Endothelial cell of umbilical vein (primary cell): Measurements from ENCODE around the gene COX7A1. TPM values are rescaled to one million over a fixed set of nuclear protein-coding genes. Genes with fewer than 3 reads are reported as not detected.

Source experiments
- BruUV-seq: library from RNA; stranded (reverse); fragments of 400-500 nt; replicated peaks from 2 replicates; lab custom pipeline; 2021; lab: Mats Ljungman, UMichigan
- CTCF ChIA-PET: fragments of 300-600, 350-600 bp; sonication (Branson Sonifier 250); formaldehyde crosslinking; loops from one replicate; lab custom pipeline; 2021; ENCODE audit warnings: antibody characterized with exemption, inconsistent platforms; lab: Charles Lee
- POLR2A ChIA-PET: fragments of 300-600, 350-600 bp; sonication (Branson Sonifier 250); formaldehyde crosslinking; loops from one replicate; lab custom pipeline; 2021; ENCODE audit warnings: antibody characterized with exemption, inconsistent platforms; lab: Charles Lee
- DNase-seq: peaks from one replicate; pipeline ENCODE4 v3.0.0-alpha.2; 2011; ENCODE audit warnings: low read depth, low spot score
- FAIRE-seq: peaks from 2 replicates; lab custom pipeline; 2011; peaks lifted over from hg19 to GRCh38; lab: Jason Lieb, UNC
- H2AFZ ChIP-seq: 2 replicates; pipeline ENCODE4 v1.6.0; 2012; ENCODE audit warnings: low read depth, low read length, control low read depth, inconsistent platforms
- H3K27ac ChIP-seq: 2 replicates; pipeline ENCODE4 v1.5.1; 2011; ENCODE audit warnings: low read depth, mild to moderate bottlenecking, control low read depth, low read length, moderate library complexity; ENCODE audit not compliant: insufficient read depth
- H3K27me3 ChIP-seq, 2 experiments: 2 replicates each; pipeline versions ENCODE4 v1.6.0 to v1.6.1; 2011; ENCODE audit warnings: low read length in 2 of 2, mixed read lengths in 1 of 2; ENCODE audit not compliant: control insufficient read depth in 2 of 2, insufficient read depth in 2 of 2
- H3K36me3 ChIP-seq, 2 experiments: 2 replicates in 1 of 2; 3 replicates in 1 of 2; pipeline ENCODE4 v1.5.1; 2011; ENCODE audit warnings: low read length in 2 of 2, mild to moderate bottlenecking in 1 of 2, moderate library complexity in 1 of 2; ENCODE audit not compliant: control insufficient read depth in 2 of 2, insufficient read depth in 2 of 2; ENCODE audit errors: extremely low read depth in 1 of 2
- H3K4me1 ChIP-seq: 3 replicates; pipeline ENCODE4 v1.5.1; 2011; ENCODE audit warnings: mild to moderate bottlenecking, low read length; ENCODE audit not compliant: control insufficient read depth, insufficient read depth; ENCODE audit errors: extremely low read depth
- H3K4me2 ChIP-seq: 2 replicates; pipeline ENCODE4 v1.6.1; 2011; ENCODE audit warnings: low read length, control low read depth, mixed read lengths; ENCODE audit not compliant: insufficient read depth
- H3K4me3 ChIP-seq, 3 experiments: fragments of 200-600 bp in 1 of 3; sonication (generic), shearing (Covaris generic) in 1 of 3; replicated peaks in 1 of 3; 2 replicates each; pipeline ENCODE4 v1.5.1; 2011 to 2016; ENCODE audit warnings: control low read depth in 3 of 3, low read length in 3 of 3, mild to moderate bottlenecking in 2 of 3, inconsistent platforms in 1 of 3, low read depth in 1 of 3, moderate library complexity in 1 of 3; ENCODE audit not compliant: insufficient read depth in 1 of 3
- H3K79me2 ChIP-seq: 2 replicates; pipeline ENCODE4 v1.6.0; 2012; ENCODE audit warnings: low read length, inconsistent platforms; ENCODE audit not compliant: control insufficient read depth, insufficient read depth
- H3K9ac ChIP-seq: replicated peaks from 2 replicates; pipeline ENCODE3; 2011; ENCODE audit warnings: low read length, control low read depth; ENCODE audit not compliant: insufficient read depth; ENCODE audit errors: extremely low read depth
- H3K9me1 ChIP-seq: replicated peaks from 3 replicates; pipeline ENCODE4 v1.6.0; 2011; ENCODE audit warnings: mild to moderate bottlenecking, low read length; ENCODE audit not compliant: control insufficient read depth, insufficient read depth; ENCODE audit errors: extremely low read depth
- H3K9me3 ChIP-seq: replicated peaks from 2 replicates; pipeline ENCODE4 v1.5.1; 2012; ENCODE audit warnings: low read length, inconsistent platforms; ENCODE audit not compliant: control insufficient read depth, insufficient read depth
- H4K20me1 ChIP-seq: replicated peaks from 2 replicates; pipeline ENCODE3; 2011; ENCODE audit warnings: mild to moderate bottlenecking, low read length; ENCODE audit not compliant: control insufficient read depth, insufficient read depth; ENCODE audit errors: extremely low read depth
- EZH2 ChIP-seq: IDR thresholded peaks from 2 replicates; pipeline ENCODE4 v1.6.1; 2012; ENCODE audit warnings: borderline replicate concordance, low read depth, mild to moderate bottlenecking, moderate library complexity, low read length, inconsistent platforms; ENCODE audit not compliant: severe bottlenecking
- FOS ChIP-seq: IDR thresholded peaks from 2 replicates; pipeline ENCODE4 v1.6.1; 2011; ENCODE audit warnings: mild to moderate bottlenecking, low read length, moderate library complexity, borderline replicate concordance; ENCODE audit not compliant: insufficient read depth
- GATA2 ChIP-seq: IDR thresholded peaks from 2 replicates; pipeline ENCODE4 v1.7.0; 2011; ENCODE audit warnings: low read depth, mild to moderate bottlenecking, moderate library complexity, mixed read lengths, low read length; ENCODE audit not compliant: insufficient read length, insufficient read depth
- JUN ChIP-seq: IDR thresholded peaks from 2 replicates; pipeline ENCODE4 v1.6.1; 2011; ENCODE audit warnings: borderline replicate concordance, low read depth; ENCODE audit not compliant: insufficient read length, insufficient read depth
- MYC ChIP-seq: IDR thresholded peaks from one replicate; pipeline ENCODE4 v1.6.1; 2011; ENCODE audit warnings: mild to moderate bottlenecking, low read depth, low read length
- POLR2A ChIP-seq: IDR thresholded peaks from 2 replicates; pipeline ENCODE4 v1.6.1; 2012; ENCODE audit warnings: low read depth, mild to moderate bottlenecking, control low read depth, low read length
- POLR2AphosphoS5 ChIP-seq: IDR thresholded peaks from 2 replicates; pipeline ENCODE4 v1.6.1; 2012; ENCODE audit warnings: low read depth, mild to moderate bottlenecking, control low read depth, low read length, moderate library complexity; ENCODE audit not compliant: insufficient read depth
- dilution Hi-C: fragments of 300-500 bp; cut with MboI; formaldehyde crosslinking; loops from one replicate; pipeline ENCODE4 v1.15.0; 2019; ENCODE audit warnings: low sequenced_read_pairs; ENCODE audit not compliant: extremely low pct_ligation_motif_present
- intact Hi-C: fragments of 100-400 bp; cut with micrococcal nuclease; formaldehyde crosslinking; loops from one replicate; pipeline ENCODE4 v1.10.0; 2022
- polyA plus RNA-seq, 4 experiments: library from polyadenylated mRNA; depleted of rRNA in 3 of 4; stranded (reverse) in 3 of 4; unstranded in 1 of 4; fragments of >200 nt; gene quantifications; 2 replicates each; pipeline versions ENCODE4 v1.2.1 to v1.2.3, GENCODE V29; 2011 to 2012; ENCODE audit warnings: missing spikeins in 1 of 4
- total RNA-seq: library from RNA; stranded (reverse); gene quantifications from 2 replicates; pipeline ENCODE4 v1.2.3, GENCODE V29; 2021
- TF ChIP-seq, protein P1 (sequence below), 2 donors: IDR thresholded peaks; 1 replicate in 1 of 2; 2 replicates in 1 of 2; pipeline ENCODE4 v1.5.1; 2011; ENCODE audit warnings: low read length in 2 of 2, mild to moderate bottlenecking in 2 of 2, moderate library complexity in 2 of 2, control low read depth in 1 of 2, inconsistent platforms in 1 of 2, low read depth in 1 of 2; ENCODE audit not compliant: insufficient read depth in 1 of 2; ENCODE audit errors: extremely low read depth in 1 of 2
- TF ChIP-seq, protein P2 (sequence below): IDR thresholded peaks from 2 replicates; pipeline ENCODE4 v1.6.1; 2011; ENCODE audit not compliant: insufficient read depth, insufficient read length

The COX7A1 gene
- total and polyA plus RNA-seq, 2 donors (not counting 3 experiments of a cell fraction or from before 2014, with no cell fraction given) = 10.6 to 35.2 TPM

DNA sequence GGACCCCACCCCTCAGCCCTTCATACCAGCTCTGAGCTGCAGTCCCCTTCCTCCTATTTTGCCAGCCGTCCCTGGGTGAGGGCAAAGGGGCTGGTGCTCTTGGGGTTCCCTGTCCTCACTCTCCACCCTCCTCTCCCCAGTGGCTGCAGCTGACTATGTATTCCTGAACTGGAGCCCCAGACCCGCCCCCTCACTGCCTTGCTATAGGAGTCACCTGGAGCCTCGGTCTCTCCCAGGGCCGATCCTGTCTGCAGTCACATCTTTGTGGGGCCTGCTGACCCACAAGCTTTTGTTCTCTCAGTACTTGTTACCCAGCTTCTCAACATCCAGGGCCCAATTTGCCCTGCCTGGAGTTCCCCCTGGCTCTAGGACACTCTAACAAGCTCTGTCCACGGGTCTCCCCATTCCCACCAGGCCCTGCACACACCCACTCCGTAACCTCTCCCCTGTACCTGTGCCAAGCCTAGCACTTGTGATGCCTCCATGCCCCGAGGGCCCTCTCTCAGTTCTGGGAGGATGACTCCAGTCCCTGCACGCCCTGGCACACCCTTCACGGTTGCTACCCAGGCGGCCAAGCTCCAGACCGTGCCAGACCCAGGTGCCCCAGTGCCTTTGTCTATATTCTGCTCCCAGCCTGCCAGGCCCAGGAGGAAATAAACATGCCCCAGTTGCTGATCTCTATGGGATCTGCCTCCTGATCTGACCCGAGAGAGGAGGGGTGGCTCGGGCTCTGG lies 2.4 kb downstream of the COX7A1 start:
- peaks cover 9 to 39% of the 10 kb centered on the region in 2 experiments for H3K36me3 ChIP-seq
- POLR2A ChIA-PET = no interaction called here
- no peak for FAIRE-seq

More for the DNA sequence above, 2.4 kb downstream of the COX7A1 start:
- Histone ChIP-seq H3K4me3 (no peak overlapping the region), H3K27ac (no peak overlapping the region), H3K9me3 (no peaks in the 10 kb centered on the region), H3K79me2 (no peaks in the 10 kb centered on the region), H2AFZ (no peak overlapping the region), H3K4me1 (peaks cover 13% of the 10 kb centered on the region), H3K27me3 (no peaks in the 10 kb centered on the region), H3K9me1 (no peaks in the 10 kb centered on the region), H3K4me2 (no peak overlapping the region), H3K9ac (no peak overlapping the region), H4K20me1 (no peaks in the 10 kb centered on the region)
- intact Hi-C loops = no loop called here
- TF ChIP-seq JUN (no peak), POLR2AphosphoS5 (no peak), EZH2 (no peak), POLR2A (no peak), MYC (no peak), FOS (no peak), GATA2 (no peak)
- TF ChIP-seq, protein P1, sequence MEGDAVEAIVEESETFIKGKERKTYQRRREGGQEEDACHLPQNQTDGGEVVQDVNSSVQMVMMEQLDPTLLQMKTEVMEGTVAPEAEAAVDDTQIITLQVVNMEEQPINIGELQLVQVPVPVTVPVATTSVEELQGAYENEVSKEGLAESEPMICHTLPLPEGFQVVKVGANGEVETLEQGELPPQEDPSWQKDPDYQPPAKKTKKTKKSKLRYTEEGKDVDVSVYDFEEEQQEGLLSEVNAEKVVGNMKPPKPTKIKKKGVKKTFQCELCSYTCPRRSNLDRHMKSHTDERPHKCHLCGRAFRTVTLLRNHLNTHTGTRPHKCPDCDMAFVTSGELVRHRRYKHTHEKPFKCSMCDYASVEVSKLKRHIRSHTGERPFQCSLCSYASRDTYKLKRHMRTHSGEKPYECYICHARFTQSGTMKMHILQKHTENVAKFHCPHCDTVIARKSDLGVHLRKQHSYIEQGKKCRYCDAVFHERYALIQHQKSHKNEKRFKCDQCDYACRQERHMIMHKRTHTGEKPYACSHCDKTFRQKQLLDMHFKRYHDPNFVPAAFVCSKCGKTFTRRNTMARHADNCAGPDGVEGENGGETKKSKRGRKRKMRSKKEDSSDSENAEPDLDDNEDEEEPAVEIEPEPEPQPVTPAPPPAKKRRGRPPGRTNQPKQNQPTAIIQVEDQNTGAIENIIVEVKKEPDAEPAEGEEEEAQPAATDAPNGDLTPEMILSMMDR (IDR thresholded peaks at IDR 0.05; ENCODE audit: extremely low read depth in 1 of 2, insufficient read depth in 1 of 2, low read depth in 1 of 2, low read length in 2 of 2) = no peak
- TF ChIP-seq, protein P2, sequence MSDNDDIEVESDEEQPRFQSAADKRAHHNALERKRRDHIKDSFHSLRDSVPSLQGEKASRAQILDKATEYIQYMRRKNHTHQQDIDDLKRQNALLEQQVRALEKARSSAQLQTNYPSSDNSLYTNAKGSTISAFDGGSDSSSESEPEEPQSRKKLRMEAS = no peak
- DNase-seq = no peak
- BruUV-seq = TSS peak; percentile 87
- CTCF ChIA-PET = interaction anchor here (0.9 to 2.5 kb wide), 2 partner anchors 20 to 22 kb away, joined by 3 to 8 read pairs; no protein-coding TSS in a partner anchor
- dilution Hi-C loops = no loop called here
